ENCODE results near the gene CTDSPL. TPM values are rescaled to one million over a fixed set of nuclear protein-coding genes. Genes with fewer than 3 reads are reported as not detected.

Gene CTDSPL
- total and polyA plus RNA-seq, 2 of the 13 experiments (the other 11 are each of a cell fraction or from before 2014, with no cell fraction given) = 26.1 to 142 TPM

- TF ChIP-seq RNF2 (conservative IDR thresholded peaks at IDR 0.05; ENCODE audit: low read depth) (no peak), CREM (IDR thresholded peaks at IDR 0.05) (peak; percentile 60; the same call in 1 of the 2 replicates), CREM (CRISPR knock-in tag; IDR thresholded peaks at IDR 0.05) (no peak), ZNF839 (CRISPR knock-in tag; IDR thresholded peaks at IDR 0.05; ENCODE audit: borderline replicate concordance) (no peak), ZNF619 (CRISPR knock-in tag; IDR thresholded peaks at IDR 0.05) (no peak), TGIF2 (CRISPR knock-in tag; IDR thresholded peaks at IDR 0.05) (no peak), ELF3 (CRISPR knock-in tag; IDR thresholded peaks at IDR 0.05) (no peak), ZNF274 (CRISPR knock-in tag; IDR thresholded peaks at IDR 0.05) (no peak), TEAD3 (CRISPR knock-in tag; optimal IDR thresholded peaks at IDR 0.05; ENCODE audit: borderline replicate concordance) (peak; percentile 6), SMARCE1 (IDR thresholded peaks at IDR 0.05; ENCODE audit: borderline replicate concordance) (no peak), ZNF770 (CRISPR knock-in tag; IDR thresholded peaks at IDR 0.05) (no peak), GPN1 (CRISPR knock-in tag; IDR thresholded peaks at IDR 0.05; ENCODE audit: borderline replicate concordance) (no peak), ZNF775 (CRISPR knock-in tag; IDR thresholded peaks at IDR 0.05; ENCODE audit: borderline replicate concordance) (no peak), PHF8 (CRISPR knock-in tag; IDR thresholded peaks at IDR 0.05) (no peak), ZEB1 (IDR thresholded peaks at IDR 0.05; ENCODE audit: insufficient replicate concordance, low read depth) (no peak), ZNF275 (CRISPR knock-in tag; IDR thresholded peaks at IDR 0.05; ENCODE audit: borderline replicate concordance) (no peak), ZNF670 (CRISPR knock-in tag; IDR thresholded peaks at IDR 0.05; ENCODE audit: borderline replicate concordance) (no peak), CBFB (CRISPR knock-in tag; IDR thresholded peaks at IDR 0.05) (no peak), KLF9 (CRISPR knock-in tag; IDR thresholded peaks at IDR 0.05; ENCODE audit: low read depth) (no peak), SATB2 (CRISPR knock-in tag; IDR thresholded peaks at IDR 0.05) (no peak), GATAD2A (CRISPR knock-in tag; IDR thresholded peaks at IDR 0.05) (peak; percentile 67), ZMAT3 (CRISPR knock-in tag; conservative IDR thresholded peaks at IDR 0.05) (no peak), ZSCAN20 (CRISPR knock-in tag; IDR thresholded peaks at IDR 0.05; ENCODE audit: borderline replicate concordance) (no peak), CBX5 (CRISPR knock-in tag; IDR thresholded peaks at IDR 0.05; ENCODE audit: borderline replicate concordance) (no peak)
- TF ChIP-seq, protein P1, sequence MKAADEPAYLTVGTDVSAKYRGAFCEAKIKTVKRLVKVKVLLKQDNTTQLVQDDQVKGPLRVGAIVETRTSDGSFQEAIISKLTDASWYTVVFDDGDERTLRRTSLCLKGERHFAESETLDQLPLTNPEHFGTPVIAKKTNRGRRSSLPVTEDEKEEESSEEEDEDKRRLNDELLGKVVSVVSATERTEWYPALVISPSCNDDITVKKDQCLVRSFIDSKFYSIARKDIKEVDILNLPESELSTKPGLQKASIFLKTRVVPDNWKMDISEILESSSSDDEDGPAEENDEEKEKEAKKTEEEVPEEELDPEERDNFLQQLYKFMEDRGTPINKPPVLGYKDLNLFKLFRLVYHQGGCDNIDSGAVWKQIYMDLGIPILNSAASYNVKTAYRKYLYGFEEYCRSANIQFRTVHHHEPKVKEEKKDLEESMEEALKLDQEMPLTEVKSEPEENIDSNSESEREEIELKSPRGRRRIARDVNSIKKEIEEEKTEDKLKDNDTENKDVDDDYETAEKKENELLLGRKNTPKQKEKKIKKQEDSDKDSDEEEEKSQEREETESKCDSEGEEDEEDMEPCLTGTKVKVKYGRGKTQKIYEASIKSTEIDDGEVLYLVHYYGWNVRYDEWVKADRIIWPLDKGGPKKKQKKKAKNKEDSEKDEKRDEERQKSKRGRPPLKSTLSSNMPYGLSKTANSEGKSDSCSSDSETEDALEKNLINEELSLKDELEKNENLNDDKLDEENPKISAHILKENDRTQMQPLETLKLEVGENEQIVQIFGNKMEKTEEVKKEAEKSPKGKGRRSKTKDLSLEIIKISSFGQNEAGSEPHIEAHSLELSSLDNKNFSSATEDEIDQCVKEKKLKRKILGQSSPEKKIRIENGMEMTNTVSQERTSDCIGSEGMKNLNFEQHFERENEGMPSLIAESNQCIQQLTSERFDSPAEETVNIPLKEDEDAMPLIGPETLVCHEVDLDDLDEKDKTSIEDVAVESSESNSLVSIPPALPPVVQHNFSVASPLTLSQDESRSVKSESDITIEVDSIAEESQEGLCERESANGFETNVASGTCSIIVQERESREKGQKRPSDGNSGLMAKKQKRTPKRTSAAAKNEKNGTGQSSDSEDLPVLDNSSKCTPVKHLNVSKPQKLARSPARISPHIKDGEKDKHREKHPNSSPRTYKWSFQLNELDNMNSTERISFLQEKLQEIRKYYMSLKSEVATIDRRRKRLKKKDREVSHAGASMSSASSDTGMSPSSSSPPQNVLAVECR (CRISPR knock-in tag; IDR thresholded peaks at IDR 0.05; ENCODE audit: borderline replicate concordance) = no peak
- TF ChIP-seq, protein P2, sequence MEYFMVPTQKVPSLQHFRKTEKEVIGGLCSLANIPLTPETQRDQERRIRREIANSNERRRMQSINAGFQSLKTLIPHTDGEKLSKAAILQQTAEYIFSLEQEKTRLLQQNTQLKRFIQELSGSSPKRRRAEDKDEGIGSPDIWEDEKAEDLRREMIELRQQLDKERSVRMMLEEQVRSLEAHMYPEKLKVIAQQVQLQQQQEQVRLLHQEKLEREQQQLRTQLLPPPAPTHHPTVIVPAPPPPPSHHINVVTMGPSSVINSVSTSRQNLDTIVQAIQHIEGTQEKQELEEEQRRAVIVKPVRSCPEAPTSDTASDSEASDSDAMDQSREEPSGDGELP (IDR thresholded peaks at IDR 0.05; ENCODE audit: borderline replicate concordance, low read depth) = peak; percentile 64; the same call in 1 of the 2 replicates
Observed at GRCh38 chr3:37903320-37903719, 41.6 kb downstream of the CTDSPL start (continued).

Data from HepG2 (cell line).